ENCODE measurements around the gene TNS1. TPM values are rescaled to one million over a fixed set of nuclear protein-coding genes. Genes with fewer than 3 reads are reported as not detected.

The TNS1 gene
- total RNA-seq, 1 donor from 2014 or later, result 7.9 TPM

- no peaks in the 10 kb centered on the region for H3K9me3 Mint-ChIP-seq (ENCODE audit: low read depth)
- DNase-seq (ENCODE audit: low spot score, unreplicated experiment), result no peak
- peaks cover 6% of the 10 kb centered on the region for H3K4me1 Mint-ChIP-seq (ENCODE audit: low read depth)
- no peaks in the 10 kb centered on the region for H3K36me3 Mint-ChIP-seq (ENCODE audit: insufficient read depth)
- H3K27ac Mint-ChIP-seq, result no peak overlapping the region
- TF ChIP-seq, protein P1, sequence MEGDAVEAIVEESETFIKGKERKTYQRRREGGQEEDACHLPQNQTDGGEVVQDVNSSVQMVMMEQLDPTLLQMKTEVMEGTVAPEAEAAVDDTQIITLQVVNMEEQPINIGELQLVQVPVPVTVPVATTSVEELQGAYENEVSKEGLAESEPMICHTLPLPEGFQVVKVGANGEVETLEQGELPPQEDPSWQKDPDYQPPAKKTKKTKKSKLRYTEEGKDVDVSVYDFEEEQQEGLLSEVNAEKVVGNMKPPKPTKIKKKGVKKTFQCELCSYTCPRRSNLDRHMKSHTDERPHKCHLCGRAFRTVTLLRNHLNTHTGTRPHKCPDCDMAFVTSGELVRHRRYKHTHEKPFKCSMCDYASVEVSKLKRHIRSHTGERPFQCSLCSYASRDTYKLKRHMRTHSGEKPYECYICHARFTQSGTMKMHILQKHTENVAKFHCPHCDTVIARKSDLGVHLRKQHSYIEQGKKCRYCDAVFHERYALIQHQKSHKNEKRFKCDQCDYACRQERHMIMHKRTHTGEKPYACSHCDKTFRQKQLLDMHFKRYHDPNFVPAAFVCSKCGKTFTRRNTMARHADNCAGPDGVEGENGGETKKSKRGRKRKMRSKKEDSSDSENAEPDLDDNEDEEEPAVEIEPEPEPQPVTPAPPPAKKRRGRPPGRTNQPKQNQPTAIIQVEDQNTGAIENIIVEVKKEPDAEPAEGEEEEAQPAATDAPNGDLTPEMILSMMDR (IDR thresholded peaks at IDR 0.05; ENCODE audit: unreplicated experiment), result no peak
- no peak overlapping the region for H3K4me3 Mint-ChIP-seq (ENCODE audit: low read depth)
- no peaks in the 10 kb centered on the region for H3K27me3 Mint-ChIP-seq
Observed at GRCh38 chr2:217832115-217832514, 170.7 kb downstream of the TNS1 start.

- H3K9me3 Mint-ChIP-seq (ENCODE audit: low read depth), result no peaks in the 10 kb centered on the region
- no peak overlapping the region for H3K27ac Mint-ChIP-seq
- TF ChIP-seq, protein P1 (IDR thresholded peaks at IDR 0.05; ENCODE audit: unreplicated experiment), result no peak
- DNase-seq (ENCODE audit: low spot score, unreplicated experiment), result no peak
- no peaks in the 10 kb centered on the region for H3K4me1 Mint-ChIP-seq (ENCODE audit: low read depth)
- no peak overlapping the region for H3K4me3 Mint-ChIP-seq (ENCODE audit: low read depth)
- H3K27me3 Mint-ChIP-seq, result peaks cover under 1% of the 10 kb centered on the region
- H3K36me3 Mint-ChIP-seq (ENCODE audit: insufficient read depth), result no peaks in the 10 kb centered on the region
Observed at GRCh38 chr2:217831306-217831705, 171.5 kb downstream of the TNS1 start.

DNA sequence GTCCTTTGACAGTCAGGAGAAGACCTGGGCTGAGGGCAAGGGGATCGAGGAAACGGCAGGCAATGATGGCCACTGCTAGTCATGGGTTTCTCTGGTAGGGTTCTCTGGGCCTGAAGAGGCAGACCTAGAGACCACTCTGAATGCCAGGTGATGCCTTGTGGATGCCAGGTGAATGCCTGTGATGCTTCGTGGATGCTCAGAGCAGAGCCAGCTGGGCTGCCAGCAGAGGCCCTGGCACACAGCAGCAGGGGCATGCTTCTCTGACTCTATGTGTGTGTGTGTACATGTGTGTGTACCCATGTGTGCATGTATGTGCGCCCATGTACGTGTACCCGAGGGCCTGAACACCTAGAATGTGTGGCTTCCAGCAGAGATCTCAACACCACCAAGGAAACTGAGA, 172.0 kb downstream of the TNS1 start:
- H3K4me3 Mint-ChIP-seq (ENCODE audit: low read depth), result no peak overlapping the region
- TF ChIP-seq, protein P1 (IDR thresholded peaks at IDR 0.05; ENCODE audit: unreplicated experiment), result no peak
- no peaks in the 10 kb centered on the region for H3K9me3 Mint-ChIP-seq (ENCODE audit: low read depth)
- no peaks in the 10 kb centered on the region for H3K4me1 Mint-ChIP-seq (ENCODE audit: low read depth)
- no peaks in the 10 kb centered on the region for H3K36me3 Mint-ChIP-seq (ENCODE audit: insufficient read depth)
- H3K27me3 Mint-ChIP-seq, result peaks cover 4% of the 10 kb centered on the region
- no peak for DNase-seq (ENCODE audit: low spot score, unreplicated experiment)
- H3K27ac Mint-ChIP-seq, result no peak overlapping the region

- Mint-ChIP-seq H3K27ac (no peak overlapping the region), H3K4me1 (ENCODE audit: low read depth) (no peaks in the 10 kb centered on the region)
- TF ChIP-seq, protein P1 (IDR thresholded peaks at IDR 0.05; ENCODE audit: unreplicated experiment), result no peak
Observed at GRCh38 chr2:217830061-217830460, 172.7 kb downstream of the TNS1 start.

DNA sequence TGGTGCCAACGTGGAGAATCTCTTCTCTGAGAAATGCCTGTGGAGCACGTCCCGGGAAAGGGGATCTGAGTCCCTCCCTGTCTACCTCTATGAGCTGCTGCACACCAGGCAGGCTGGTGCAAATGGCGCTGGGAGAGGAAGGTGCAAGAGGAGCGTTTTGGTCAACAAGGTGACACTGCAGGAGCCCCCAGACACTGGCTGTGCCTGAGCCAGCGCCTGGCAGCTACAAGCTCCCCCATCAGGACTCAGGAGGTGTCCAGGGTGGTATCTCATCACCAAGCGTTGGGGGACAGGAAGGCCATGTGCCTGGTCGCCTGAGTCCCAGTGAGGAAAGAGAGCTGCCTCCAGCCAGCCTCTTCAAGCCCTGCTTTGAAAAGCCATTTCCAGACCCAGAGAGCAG, 173.4 kb downstream of the TNS1 start:
- Mint-ChIP-seq H3K4me1 (ENCODE audit: low read depth) (no peaks in the 10 kb centered on the region), H3K36me3 (ENCODE audit: insufficient read depth) (no peaks in the 10 kb centered on the region), H3K9me3 (ENCODE audit: low read depth) (no peaks in the 10 kb centered on the region), H3K4me3 (ENCODE audit: low read depth) (no peak overlapping the region), H3K27me3 (peaks cover 4% of the 10 kb centered on the region), H3K27ac (no peak overlapping the region)
- no peak for DNase-seq (ENCODE audit: low spot score, unreplicated experiment)
- TF ChIP-seq, protein P1 (IDR thresholded peaks at IDR 0.05; ENCODE audit: unreplicated experiment), result no peak

More at GRCh38 chr2:217830061-217830460, 172.7 kb downstream of the TNS1 start:
- H3K36me3 Mint-ChIP-seq (ENCODE audit: insufficient read depth), result no peaks in the 10 kb centered on the region
- no peak for DNase-seq (ENCODE audit: low spot score, unreplicated experiment)
- H3K27me3 Mint-ChIP-seq, result peaks cover 4% of the 10 kb centered on the region
- no peak overlapping the region for H3K4me3 Mint-ChIP-seq (ENCODE audit: low read depth)
- H3K9me3 Mint-ChIP-seq (ENCODE audit: low read depth), result no peaks in the 10 kb centered on the region
